H1 (cell line): Measurements from ENCODE around the gene USP9Y. TPM values are rescaled to one million over a fixed set of nuclear protein-coding genes. Genes with fewer than 3 reads are reported as not detected.

Experiments used
- CTCF ChIA-PET: fragments of 300-600 bp; sonication (Branson Sonifier 250); formaldehyde crosslinking; loops from one replicate; lab custom pipeline; 2021; ENCODE audit not compliant: partially characterized antibody; lab: Charles Lee
- POLR2A ChIA-PET: fragments of 300-600 bp; sonication (Branson Sonifier 250); formaldehyde crosslinking; loops from one replicate; lab custom pipeline; 2021; ENCODE audit warnings: inconsistent platforms; ENCODE audit not compliant: partially characterized antibody; lab: Charles Lee
- DNase-seq, 2 experiments: peaks; one replicate each; pipeline versions ENCODE4 v3.0.0 to v3.0.0-alpha.2; 2010 to 2022; ENCODE audit warnings: low spot score in 2 of 2, low read depth in 1 of 2, mixed read lengths in 1 of 2
- FAIRE-seq: peaks from 2 replicates; lab custom pipeline; 2011; peaks lifted over from hg19 to GRCh38; lab: Jason Lieb, UNC
- H2AFZ ChIP-seq: 2 replicates; pipeline ENCODE4 v1.8.1; 2012; ENCODE audit warnings: low read length, inconsistent platforms
- H2AK5ac ChIP-seq: 2 replicates; pipeline ENCODE4 v1.6.1; 2013; ENCODE audit warnings: low read depth, low read length
- H2BK120ac ChIP-seq: replicated peaks from 2 replicates; pipeline ENCODE3; 2013; ENCODE audit warnings: low read depth, low read length, inconsistent platforms
- H2BK12ac ChIP-seq: 2 replicates; pipeline ENCODE4 v1.6.1; 2013; ENCODE audit warnings: low read depth, low read length
- H2BK15ac ChIP-seq: 2 replicates; pipeline ENCODE4 v1.6.1; 2013; ENCODE audit warnings: low read length
- H2BK20ac ChIP-seq: 2 replicates; pipeline ENCODE4 v1.6.1; 2013; ENCODE audit warnings: low read length
- H2BK5ac ChIP-seq: 2 replicates; pipeline ENCODE4 v1.6.1; 2013; ENCODE audit warnings: low read depth, low read length
- H3K14ac ChIP-seq: 2 replicates; pipeline ENCODE4 v1.6.1; 2013; ENCODE audit warnings: inconsistent platforms; ENCODE audit not compliant: insufficient read length
- H3K18ac ChIP-seq: 2 replicates; pipeline ENCODE4 v1.6.1; 2013; ENCODE audit warnings: low read length; ENCODE audit errors: extremely low read depth
- H3K23ac ChIP-seq: 2 replicates; pipeline ENCODE4 v1.6.1; 2013; ENCODE audit warnings: inconsistent platforms; ENCODE audit not compliant: insufficient read length
- H3K23me2 ChIP-seq: 2 replicates; pipeline ENCODE4 v1.6.1; 2013; ENCODE audit warnings: low read depth, low read length
- H3K27ac ChIP-seq: 2 replicates; pipeline ENCODE4 v1.6.1; 2011; ENCODE audit warnings: low read depth, low read length, inconsistent platforms
- H3K27me3 ChIP-seq, 4 experiments: replicated peaks in 1 of 4; 1 replicate in 1 of 4; 2 replicates in 3 of 4; pipeline versions ENCODE4 v1.6.1 to v1.8.1; 2011 to 2013; ENCODE audit warnings: low read length in 3 of 4, mild to moderate bottlenecking in 3 of 4, inconsistent platforms in 2 of 4, mixed read lengths in 2 of 4, moderate library complexity in 1 of 4; ENCODE audit not compliant: control insufficient read depth in 3 of 4, insufficient read depth in 3 of 4; ENCODE audit errors: extremely low read depth in 1 of 4
- H3K36me3 ChIP-seq, 4 experiments: 2 replicates each; pipeline versions ENCODE4 v1.6.1 to v1.8.1; 2011 to 2013; ENCODE audit warnings: mild to moderate bottlenecking in 4 of 4, low read length in 3 of 4, moderate library complexity in 2 of 4, control low read depth in 1 of 4, inconsistent platforms in 1 of 4; ENCODE audit not compliant: insufficient read depth in 4 of 4, control insufficient read depth in 2 of 4
- H3K4ac ChIP-seq: replicated peaks from 2 replicates; pipeline ENCODE3; 2013; ENCODE audit warnings: low read length, low read depth, mixed read lengths, inconsistent platforms; ENCODE audit not compliant: insufficient read length
- H3K4me1 ChIP-seq, 4 experiments: replicated peaks in 1 of 4; 1 replicate in 1 of 4; 2 replicates in 3 of 4; pipeline versions ENCODE4 v1.6.1 to v1.8.1; 2011 to 2013; ENCODE audit warnings: low read length in 3 of 4, inconsistent platforms in 2 of 4, mixed read lengths in 1 of 4; ENCODE audit not compliant: insufficient read depth in 4 of 4, control insufficient read depth in 3 of 4
- H3K4me2 ChIP-seq, 2 experiments: 2 replicates each; pipeline versions ENCODE4 v1.6.1 to v1.8.1; 2011 to 2013; ENCODE audit warnings: low read depth in 2 of 2, low read length in 2 of 2, control low read depth in 1 of 2, inconsistent platforms in 1 of 2, mild to moderate bottlenecking in 1 of 2; ENCODE audit not compliant: insufficient read depth in 1 of 2
- H3K4me3 ChIP-seq, 4 experiments: fragments of 200-600, 300-600 bp in 1 of 4; sonication (generic), shearing (Covaris generic), sonication (Bioruptor Twin) in 1 of 4; 2 replicates each; pipeline versions ENCODE4 v1.5.1 to v1.8.1; 2011 to 2016; ENCODE audit warnings: low read length in 4 of 4, low read depth in 3 of 4, control low read depth in 2 of 4, inconsistent platforms in 2 of 4, mild to moderate bottlenecking in 2 of 4, mixed read lengths in 1 of 4, moderate library complexity in 1 of 4; ENCODE audit not compliant: insufficient read depth in 2 of 4; ENCODE audit errors: extremely low read depth in 1 of 4
- H3K56ac ChIP-seq: replicated peaks from 2 replicates; pipeline ENCODE3; 2013; ENCODE audit warnings: low read depth, mild to moderate bottlenecking, mixed read lengths, low read length, inconsistent platforms; ENCODE audit not compliant: insufficient read length
- H3K79me1 ChIP-seq: 2 replicates; pipeline ENCODE4 v1.6.1; 2013; ENCODE audit warnings: low read depth, low read length, control low read depth
- H3K79me2 ChIP-seq, 2 experiments: 2 replicates each; pipeline versions ENCODE4 v1.6.1 to v1.8.1; 2012 to 2013; ENCODE audit warnings: low read length in 2 of 2, mild to moderate bottlenecking in 2 of 2, inconsistent platforms in 1 of 2; ENCODE audit not compliant: insufficient read depth in 2 of 2, control insufficient read depth in 1 of 2
- H3K9ac ChIP-seq, 4 experiments: replicated peaks in 1 of 4; 1 replicate in 1 of 4; 2 replicates in 3 of 4; pipeline versions ENCODE4 v1.6.1 to v1.8.1; 2011 to 2013; ENCODE audit warnings: low read depth in 3 of 4, low read length in 3 of 4, control low read depth in 2 of 4, mild to moderate bottlenecking in 2 of 4, moderate library complexity in 2 of 4, inconsistent platforms in 1 of 4; ENCODE audit errors: extremely low read depth in 1 of 4
- H3K9me3 ChIP-seq, 2 experiments: 2 replicates each; pipeline versions ENCODE4 v1.6.1 to v1.8.1; 2012 to 2013; ENCODE audit warnings: mild to moderate bottlenecking in 2 of 2, moderate library complexity in 2 of 2, control low read depth in 1 of 2, inconsistent platforms in 1 of 2, low read depth in 1 of 2, low read length in 1 of 2, mixed read lengths in 1 of 2; ENCODE audit not compliant: insufficient read depth in 2 of 2
- H4K20me1 ChIP-seq, 2 experiments: replicated peaks in 1 of 2; 2 replicates each; pipeline versions ENCODE3 to v1.8.1; 2011 to 2013; ENCODE audit warnings: inconsistent platforms in 2 of 2, low read length in 2 of 2, mild to moderate bottlenecking in 1 of 2; ENCODE audit not compliant: insufficient read depth in 2 of 2, control insufficient read depth in 1 of 2
- H4K5ac ChIP-seq: 2 replicates; pipeline ENCODE4 v1.6.1; 2013; ENCODE audit warnings: low read length, low read depth, mixed read lengths, inconsistent platforms; ENCODE audit not compliant: insufficient read length
- H4K8ac ChIP-seq: 2 replicates; pipeline ENCODE4 v1.8.0; 2013; ENCODE audit warnings: mild to moderate bottlenecking, moderate library complexity, low read length, inconsistent platforms; ENCODE audit not compliant: insufficient read depth; ENCODE audit errors: extremely low read depth
- H4K91ac ChIP-seq: replicated peaks from 2 replicates; pipeline ENCODE3; 2013; ENCODE audit warnings: low read length, mixed read lengths, inconsistent platforms; ENCODE audit not compliant: insufficient read length
- CHD2 ChIP-seq: IDR thresholded peaks from 2 replicates; pipeline ENCODE4 v1.6.1; 2012; ENCODE audit warnings: low read length, improper control_type of control experiment
- EZH2 ChIP-seq: fragments of 200-600 bp; sonication (generic); IDR thresholded peaks from 2 replicates; pipeline ENCODE4 v1.7.1; 2012; ENCODE audit warnings: low read depth, mild to moderate bottlenecking, moderate library complexity, low read length, inconsistent platforms; ENCODE audit not compliant: severe bottlenecking
- GTF2F1 ChIP-seq: IDR thresholded peaks from 2 replicates; pipeline ENCODE4 v1.6.1; 2012; ENCODE audit warnings: low read depth, low read length, improper control_type of control experiment, borderline replicate concordance
- RAD21 ChIP-seq, 2 experiments: IDR thresholded peaks in 1 of 2; conservative IDR thresholded peaks in 1 of 2; 2 replicates each; pipeline ENCODE4 v1.6.1; 2011; ENCODE audit warnings: low read depth in 2 of 2, low read length in 2 of 2, improper control_type of control experiment in 1 of 2, inconsistent platforms in 1 of 2, mild to moderate bottlenecking in 1 of 2, moderate library complexity in 1 of 2
- SIN3A ChIP-seq, 2 experiments: IDR thresholded peaks in 1 of 2; conservative IDR thresholded peaks in 1 of 2; 2 replicates each; pipeline ENCODE4 v1.6.1; 2011 to 2012; ENCODE audit warnings: low read length in 2 of 2, improper control_type of control experiment in 1 of 2, low read depth in 1 of 2, mild to moderate bottlenecking in 1 of 2
- WGBS, 2 experiments: shearing (Covaris generic) in 1 of 2; methylation state at CpG; one replicate each; pipeline versions ENCODE4 v1.1.6 to v1.1.7; 2013 to 2015; ENCODE audit warnings: low lambda C conversion rate in 2 of 2, mixed read lengths in 2 of 2, inconsistent platforms in 1 of 2, low coverage in 1 of 2, missing lambda C conversion rate in 1 of 2; ENCODE audit not compliant: insufficient replicate concordance in 2 of 2, insufficient coverage in 1 of 2, insufficient read length in 1 of 2; ENCODE audit errors: extremely low coverage in 1 of 2, missing lambda C conversion rate in 1 of 2; 5-methylcytosine and 5-hydroxymethylcytosine counted together
- polyA plus RNA-seq, 7 experiments: library from polyadenylated mRNA; depleted of rRNA in 3 of 7; stranded (reverse) in 5 of 7; unstranded in 2 of 7; fragments of >200 nt in 5 of 7; fragments of 200-250 nt in 2 of 7; gene quantifications; 1 replicate in 5 of 7; 2 replicates in 1 of 7; 4 replicates in 1 of 7; pipeline versions ENCODE4 v1.2.1 to v1.2.3, GENCODE V29; 2011 to 2013; ENCODE audit warnings: missing spikeins in 2 of 7, mixed read lengths in 2 of 7
- total RNA-seq: library from RNA; stranded (reverse); fragmentation: NEBNext Ultra II Directional; extraction: Animal tissue kit (Norgen Biotek cat#: 25700); gene quantifications from 2 replicates; pipeline ENCODE4 v1.2.1, GENCODE V29; 2021
- TF ChIP-seq, protein P1 (sequence below): IDR thresholded peaks from 2 replicates; pipeline ENCODE4 v1.6.1; 2011; ENCODE audit warnings: low read depth, mild to moderate bottlenecking, low read length; ENCODE audit not compliant: insufficient read depth

USP9Y gene
- total and polyA plus RNA-seq, 2 of the 8 experiments (the other 6 are each of a cell fraction or from before 2014, with no cell fraction given), result 28.3 to 34.1 TPM

GRCh38 chrY:12702174-12702573, 1.1 kb downstream of the USP9Y start:
- H2AK5ac ChIP-seq, result no peak overlapping the region
- no peak overlapping the region for H3K4me2 ChIP-seq
- no peak overlapping the region for H3K56ac ChIP-seq
- no peak overlapping the region for H2BK20ac ChIP-seq
- peaks cover 0 to 38% (median 12%) of the 10 kb centered on the region in 4 experiments; a peak in 4 of 8 replicates for H3K36me3 ChIP-seq
- no peak overlapping the region for H2BK5ac ChIP-seq
- H4K5ac ChIP-seq, result no peak overlapping the region
- FAIRE-seq, result no peak
- H2BK15ac ChIP-seq, result no peak overlapping the region
- H4K91ac ChIP-seq, result no peak overlapping the region
- H3K9me3 ChIP-seq, result peaks cover 9 to 12% of the 10 kb centered on the region in 2 experiments; a peak in 3 of 4 replicates
- H3K4me1 ChIP-seq, result 0 out of 7 replicates have a peak, but pooled peaks cover 0 to 2% (median 0%) of the 10 kb centered on the region in 4 experiments
- H3K23ac ChIP-seq, result no peak overlapping the region
- peaks cover 0 to 61% of the 10 kb centered on the region in 2 experiments; a peak in 2 of 4 replicates for H3K79me2 ChIP-seq
- H2BK120ac ChIP-seq, result no peak overlapping the region
- no peak overlapping the region for H2BK12ac ChIP-seq
- CTCF ChIA-PET, result interaction anchor here (0.6 kb wide), 1 partner anchor 1942 kb away, joined by 3 read pairs; no protein-coding TSS in a partner anchor
- H3K9ac ChIP-seq, result no peak overlapping the region
- no peak overlapping the region for H2AFZ ChIP-seq
- H4K20me1 ChIP-seq, result no peaks in the 10 kb centered on the region
- H3K4me3 ChIP-seq, result no peak overlapping the region
- no peak for TF ChIP-seq SIN3A (conservative IDR thresholded peaks at IDR 0.05 in 1 of 2, IDR thresholded peaks at IDR 0.05 in 1 of 2; ENCODE audit: low read depth in 1 of 2, low read length in 2 of 2)
- TF ChIP-seq EZH2, result no peak
- no peak for TF ChIP-seq CHD2
- TF ChIP-seq GTF2F1, result no peak
- TF ChIP-seq RAD21 (IDR thresholded peaks at IDR 0.05 in 1 of 2, conservative IDR thresholded peaks at IDR 0.05 in 1 of 2; ENCODE audit: low read depth in 2 of 2, low read length in 2 of 2), result no peak
- TF ChIP-seq, protein P1, sequence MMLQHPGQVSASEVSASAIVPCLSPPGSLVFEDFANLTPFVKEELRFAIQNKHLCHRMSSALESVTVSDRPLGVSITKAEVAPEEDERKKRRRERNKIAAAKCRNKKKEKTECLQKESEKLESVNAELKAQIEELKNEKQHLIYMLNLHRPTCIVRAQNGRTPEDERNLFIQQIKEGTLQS, result no peak
- H3K79me1 ChIP-seq, result no peaks in the 10 kb centered on the region
- 86% methylated on average over 1 of the region's 1 CpG; no CpG with 5 or more reads in 1 of the 2 experiments for WGBS, 2 experiments
- no peak for DNase-seq
- POLR2A ChIA-PET, result no interaction called here
- no peak overlapping the region for H3K14ac ChIP-seq
- H3K27me3 ChIP-seq, result no peaks in the 10 kb centered on the region
- H3K27ac ChIP-seq, result no peak overlapping the region
- H4K8ac ChIP-seq, result no peak overlapping the region
- no peak overlapping the region for H3K4ac ChIP-seq
- H3K18ac ChIP-seq, result no peak overlapping the region
- H3K23me2 ChIP-seq, result no peaks in the 10 kb centered on the region
